BLaER1 treated with 17β-estradiol and CSF1 and Interleukin-3, amounts not matched to agents 10 nM and 100 nM (cell line): ENCODE measurements around the gene TRH.

ENCODE experiments used
- H3K27ac ChIP-seq, 11 experiments: shearing (Covaris generic); formaldehyde crosslinking; 2 replicates each; pipeline ENCODE4 v1.8.1; 2022
- H3K27me3 ChIP-seq, 11 experiments: shearing (Covaris generic); formaldehyde crosslinking; 2 replicates each; pipeline ENCODE4 v1.8.1; 2022
- H3K36me3 ChIP-seq, 11 experiments: shearing (Covaris generic); formaldehyde crosslinking; 2 replicates each; pipeline ENCODE4 v1.8.1; 2022
- H3K4me1 ChIP-seq, 10 experiments: shearing (Covaris generic); formaldehyde crosslinking; 2 replicates each; pipeline ENCODE4 v1.8.1; 2022
- H3K4me2 ChIP-seq, 11 experiments: shearing (Covaris generic); formaldehyde crosslinking; 2 replicates each; pipeline ENCODE4 v1.8.1; 2022
- H3K4me3 ChIP-seq, 10 experiments: shearing (Covaris generic); formaldehyde crosslinking; 2 replicates each; pipeline ENCODE4 v1.8.1; 2022
- H3K9ac ChIP-seq, 11 experiments: shearing (Covaris generic); formaldehyde crosslinking; 2 replicates each; pipeline ENCODE4 v1.8.1; 2022
- H3K9me3 ChIP-seq, 11 experiments: shearing (Covaris generic); formaldehyde crosslinking; replicated peaks in 1 of 11; 2 replicates each; pipeline ENCODE4 v1.8.1; 2022
- H4K20me1 ChIP-seq, 11 experiments: shearing (Covaris generic); formaldehyde crosslinking; 2 replicates each; pipeline ENCODE4 v1.8.1; 2022
- Cebpa-rat ChIP-seq, 11 experiments: shearing (Covaris generic); IDR thresholded peaks; 2 replicates each; pipeline ENCODE4 v1.8.1; 2022

TRH gene

GRCh38 chr3:129940086-129940485, 34.4 kb upstream of the TRH start:
- no peaks in the 10 kb centered on the region for H3K27me3 ChIP-seq
- H4K20me1 ChIP-seq: no peaks in the 10 kb centered on the region
- no peaks in the 10 kb centered on the region for H3K36me3 ChIP-seq
- no peak overlapping the region for H3K4me2 ChIP-seq
- H3K4me1 ChIP-seq: peaks cover 5 to 16% (median 13%) of the 10 kb centered on the region in 10 experiments; a peak in 15 of 20 replicates
- peaks cover 0 to 6% (median 0%) of the 10 kb centered on the region in 11 experiments; a peak in 5 of 22 replicates for H3K9me3 ChIP-seq
- H3K27ac ChIP-seq: no peak overlapping the region
- no peak overlapping the region for H3K9ac ChIP-seq
- H3K4me3 ChIP-seq: no peak overlapping the region
- TF ChIP-seq Cebpa-rat (IDR thresholded peaks at IDR 0.05): no peak

- no peak overlapping the region for H3K4me3 ChIP-seq
- H3K4me2 ChIP-seq: no peak overlapping the region
- peaks cover 0 to 28% (median 12%) of the 10 kb centered on the region in 11 experiments; a peak in 17 of 22 replicates for H3K9me3 ChIP-seq
- H3K36me3 ChIP-seq: no peaks in the 10 kb centered on the region
- TF ChIP-seq Cebpa-rat (IDR thresholded peaks at IDR 0.05): no peak
- H4K20me1 ChIP-seq: no peaks in the 10 kb centered on the region
- H3K9ac ChIP-seq: no peak overlapping the region
- H3K27ac ChIP-seq: no peak overlapping the region
- H3K4me1 ChIP-seq: peaks cover 4 to 24% (median 7%) of the 10 kb centered on the region in 10 experiments
- H3K27me3 ChIP-seq: no peaks in the 10 kb centered on the region
These were observed 32.2 kb upstream of the TRH start for GRCh38 chr3:129942296-129942695.

GRCh38 chr3:129943020-129943419, 31.5 kb upstream of the TRH start:
- no peak overlapping the region for H3K9ac ChIP-seq
- H3K36me3 ChIP-seq: no peaks in the 10 kb centered on the region
- TF ChIP-seq Cebpa-rat (IDR thresholded peaks at IDR 0.05): no peak
- no peak overlapping the region for H3K4me2 ChIP-seq
- H4K20me1 ChIP-seq: no peaks in the 10 kb centered on the region
- H3K27ac ChIP-seq: no peak overlapping the region
- H3K9me3 ChIP-seq: peaks cover 0 to 30% (median 12%) of the 10 kb centered on the region in 11 experiments; a peak in 17 of 22 replicates
- peaks cover 11 to 26% (median 13%) of the 10 kb centered on the region in 10 experiments for H3K4me1 ChIP-seq
- no peak overlapping the region for H3K4me3 ChIP-seq
- no peaks in the 10 kb centered on the region for H3K27me3 ChIP-seq

GRCh38 chr3:129944709-129945108, 29.8 kb upstream of the TRH start:
- no peaks in the 10 kb centered on the region for H3K27me3 ChIP-seq
- H3K4me3 ChIP-seq: no peak overlapping the region
- no peak overlapping the region for H3K4me2 ChIP-seq
- H3K27ac ChIP-seq: no peak overlapping the region
- no peak for TF ChIP-seq Cebpa-rat (IDR thresholded peaks at IDR 0.05)
- H3K9me3 ChIP-seq: peaks cover 0 to 30% (median 12%) of the 10 kb centered on the region in 11 experiments; a peak in 17 of 22 replicates
- no peaks in the 10 kb centered on the region for H4K20me1 ChIP-seq
- H3K36me3 ChIP-seq: no peaks in the 10 kb centered on the region
- H3K9ac ChIP-seq: no peak overlapping the region
- peaks cover 16 to 42% (median 29%) of the 10 kb centered on the region in 10 experiments for H3K4me1 ChIP-seq

GRCh38 chr3:129947538-129948240, 26.8 kb upstream of the TRH start:
- Histone ChIP-seq H3K9me3 (peaks cover 0 to 30% (median 12%) of the 10 kb centered on the region in 11 experiments; a peak in 17 of 22 replicates), H3K36me3 (no peaks in the 10 kb centered on the region), H3K4me2 (peak overlapping the region; percentile 53 to 78 (median 65)), H3K9ac (no peak overlapping the region), H3K27me3 (no peaks in the 10 kb centered on the region), H3K27ac (peak overlapping the region in 5 of 11 experiments; percentile 1 to 43 (median 6); a peak in 6 of 22 replicates), H4K20me1 (no peaks in the 10 kb centered on the region), H3K4me1 (peaks cover 32 to 71% (median 58%) of the 10 kb centered on the region in 10 experiments), H3K4me3 (no peak overlapping the region)
- TF ChIP-seq Cebpa-rat (IDR thresholded peaks at IDR 0.05): no peak

- H3K36me3 ChIP-seq: no peaks in the 10 kb centered on the region
- H3K27ac ChIP-seq: peak overlapping the region; percentile 10 to 78 (median 73); a peak in 20 of 22 replicates
- no peak overlapping the region for H3K4me3 ChIP-seq
- H3K9ac ChIP-seq: peak overlapping the region in 10 of 11 experiments; percentile 9 to 68 (median 56); a peak in 17 of 22 replicates
- peak in 1 of 11 experiments; percentile 14; a peak in 1 of 22 replicates for TF ChIP-seq Cebpa-rat (IDR thresholded peaks at IDR 0.05)
- no peaks in the 10 kb centered on the region for H3K27me3 ChIP-seq
- peak overlapping the region; percentile 53 to 83 (median 72) for H3K4me2 ChIP-seq
- H3K4me1 ChIP-seq: peaks cover 48 to 94% (median 81%) of the 10 kb centered on the region in 10 experiments
- H3K9me3 ChIP-seq: peaks cover 0 to 20% (median 10%) of the 10 kb centered on the region in 11 experiments; a peak in 16 of 22 replicates
- no peaks in the 10 kb centered on the region for H4K20me1 ChIP-seq
These were observed 24.0 kb upstream of the TRH start for GRCh38 chr3:129950318-129951046.

- Histone ChIP-seq H3K4me1 (peaks cover 40 to 73% (median 70%) of the 10 kb centered on the region in 10 experiments), H3K9me3 (no peaks in the 10 kb centered on the region; a peak in 3 of 22 replicates), H3K36me3 (no peaks in the 10 kb centered on the region), H3K4me3 (no peak overlapping the region), H4K20me1 (no peaks in the 10 kb centered on the region), H3K9ac (peak overlapping the region in 2 of 11 experiments; percentile 10 to 38; a peak in 2 of 22 replicates), H3K27ac (peak overlapping the region in 8 of 11 experiments; percentile 10 to 74 (median 38); a peak in 9 of 22 replicates), H3K4me2 (peak overlapping the region in 8 of 11 experiments; percentile 31 to 82 (median 52); a peak in 17 of 22 replicates), H3K27me3 (no peaks in the 10 kb centered on the region)
- TF ChIP-seq Cebpa-rat (IDR thresholded peaks at IDR 0.05): no peak
These were observed 21.8 kb upstream of the TRH start for GRCh38 chr3:129952556-129953355.

GRCh38 chr3:129953621-129954020, 20.9 kb upstream of the TRH start:
- Histone ChIP-seq H3K36me3 (no peaks in the 10 kb centered on the region), H4K20me1 (no peaks in the 10 kb centered on the region), H3K9me3 (no peaks in the 10 kb centered on the region; a peak in 3 of 22 replicates), H3K27ac (peak overlapping the region in 8 of 11 experiments; percentile 31 to 75 (median 66); a peak in 11 of 22 replicates), H3K4me1 (peaks cover 34 to 64% (median 62%) of the 10 kb centered on the region in 10 experiments), H3K4me3 (no peak overlapping the region), H3K27me3 (no peaks in the 10 kb centered on the region), H3K4me2 (peak overlapping the region; percentile 56 to 85 (median 66); a peak in 20 of 22 replicates), H3K9ac (peak overlapping the region in 1 of 11 experiments; percentile 43; a peak in 1 of 22 replicates)
- TF ChIP-seq Cebpa-rat (IDR thresholded peaks at IDR 0.05): no peak
